ENCODE results near the gene DISC1.

DNA sequence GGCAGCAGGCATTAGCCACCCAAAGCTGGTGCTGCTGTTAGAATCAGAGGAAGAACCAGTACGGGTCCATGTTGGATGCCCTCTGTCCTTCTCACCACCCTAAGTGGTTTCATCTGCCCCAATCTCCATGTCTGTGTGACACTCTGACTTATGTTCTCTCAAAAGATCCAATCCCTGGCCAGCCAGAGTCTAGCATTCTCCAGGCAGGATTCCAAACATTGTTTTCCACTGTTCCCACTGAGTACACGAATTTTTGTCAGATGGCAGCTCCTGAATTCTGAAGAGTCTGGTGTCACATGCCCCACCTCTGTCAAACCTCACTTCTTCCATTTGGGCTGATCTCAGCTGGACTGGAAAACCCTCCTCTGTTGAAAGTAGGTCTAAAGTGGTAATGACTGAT, 166.0 kb downstream of the DISC1 start:
- TF ChIP-seq, protein P1, sequence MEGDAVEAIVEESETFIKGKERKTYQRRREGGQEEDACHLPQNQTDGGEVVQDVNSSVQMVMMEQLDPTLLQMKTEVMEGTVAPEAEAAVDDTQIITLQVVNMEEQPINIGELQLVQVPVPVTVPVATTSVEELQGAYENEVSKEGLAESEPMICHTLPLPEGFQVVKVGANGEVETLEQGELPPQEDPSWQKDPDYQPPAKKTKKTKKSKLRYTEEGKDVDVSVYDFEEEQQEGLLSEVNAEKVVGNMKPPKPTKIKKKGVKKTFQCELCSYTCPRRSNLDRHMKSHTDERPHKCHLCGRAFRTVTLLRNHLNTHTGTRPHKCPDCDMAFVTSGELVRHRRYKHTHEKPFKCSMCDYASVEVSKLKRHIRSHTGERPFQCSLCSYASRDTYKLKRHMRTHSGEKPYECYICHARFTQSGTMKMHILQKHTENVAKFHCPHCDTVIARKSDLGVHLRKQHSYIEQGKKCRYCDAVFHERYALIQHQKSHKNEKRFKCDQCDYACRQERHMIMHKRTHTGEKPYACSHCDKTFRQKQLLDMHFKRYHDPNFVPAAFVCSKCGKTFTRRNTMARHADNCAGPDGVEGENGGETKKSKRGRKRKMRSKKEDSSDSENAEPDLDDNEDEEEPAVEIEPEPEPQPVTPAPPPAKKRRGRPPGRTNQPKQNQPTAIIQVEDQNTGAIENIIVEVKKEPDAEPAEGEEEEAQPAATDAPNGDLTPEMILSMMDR (IDR thresholded peaks at IDR 0.05), result no peak
- TF ChIP-seq POLR2A (IDR thresholded peaks at IDR 0.05), result no peak
